HG03097 (cell line): ENCODE measurements around the gene CNTNAP1.

Experiments used
- ATAC-seq: cut with Tn5 transposase; IDR thresholded peaks from one replicate; pipeline ENCODE4 v1.9.1; 2021; ENCODE audit not compliant: unreplicated experiment, low FRiP score

CNTNAP1 gene

DNA sequence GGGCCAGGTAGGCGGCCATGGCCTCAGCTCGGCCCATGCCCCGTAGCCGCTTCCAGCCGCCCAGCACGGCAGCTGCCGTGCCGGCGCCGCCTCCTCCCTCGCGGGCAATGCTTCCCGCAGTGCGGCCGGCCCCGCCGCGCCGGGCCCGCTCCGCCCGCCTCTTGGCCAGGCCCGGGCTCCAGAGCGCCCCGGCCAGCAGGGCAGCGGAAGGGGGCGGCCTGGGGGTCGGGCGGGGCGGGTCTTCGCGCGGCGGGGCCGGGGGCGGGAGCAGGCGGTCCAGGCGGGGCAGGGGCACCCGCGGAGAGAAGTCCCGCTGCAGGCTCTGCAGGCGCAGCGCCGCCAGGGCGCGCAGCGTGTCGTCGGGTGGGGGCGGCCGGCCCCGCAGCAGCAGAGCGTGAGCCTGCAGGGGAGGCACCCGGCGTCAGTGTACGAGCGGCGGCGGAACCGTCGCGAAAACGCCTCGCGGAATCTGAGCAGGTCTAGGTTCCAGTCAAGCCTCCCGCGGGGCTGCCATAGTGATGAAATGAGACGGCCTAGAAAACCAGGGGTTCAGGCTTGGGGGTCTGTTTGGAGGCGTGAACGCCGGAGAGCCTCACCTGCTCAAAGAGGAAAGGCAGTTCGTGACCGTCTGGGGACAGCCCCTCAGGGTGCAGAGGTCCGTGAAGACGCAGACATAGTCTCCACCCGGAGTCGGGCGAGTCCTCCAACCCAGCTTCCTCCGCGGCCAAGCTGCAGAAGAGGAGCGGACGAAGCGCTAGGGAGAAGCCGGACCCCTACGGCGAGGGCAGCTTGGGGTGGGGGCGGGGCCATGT is 12.1 kb upstream of the CNTNAP1 start:
- no peak for ATAC-seq

DNA sequence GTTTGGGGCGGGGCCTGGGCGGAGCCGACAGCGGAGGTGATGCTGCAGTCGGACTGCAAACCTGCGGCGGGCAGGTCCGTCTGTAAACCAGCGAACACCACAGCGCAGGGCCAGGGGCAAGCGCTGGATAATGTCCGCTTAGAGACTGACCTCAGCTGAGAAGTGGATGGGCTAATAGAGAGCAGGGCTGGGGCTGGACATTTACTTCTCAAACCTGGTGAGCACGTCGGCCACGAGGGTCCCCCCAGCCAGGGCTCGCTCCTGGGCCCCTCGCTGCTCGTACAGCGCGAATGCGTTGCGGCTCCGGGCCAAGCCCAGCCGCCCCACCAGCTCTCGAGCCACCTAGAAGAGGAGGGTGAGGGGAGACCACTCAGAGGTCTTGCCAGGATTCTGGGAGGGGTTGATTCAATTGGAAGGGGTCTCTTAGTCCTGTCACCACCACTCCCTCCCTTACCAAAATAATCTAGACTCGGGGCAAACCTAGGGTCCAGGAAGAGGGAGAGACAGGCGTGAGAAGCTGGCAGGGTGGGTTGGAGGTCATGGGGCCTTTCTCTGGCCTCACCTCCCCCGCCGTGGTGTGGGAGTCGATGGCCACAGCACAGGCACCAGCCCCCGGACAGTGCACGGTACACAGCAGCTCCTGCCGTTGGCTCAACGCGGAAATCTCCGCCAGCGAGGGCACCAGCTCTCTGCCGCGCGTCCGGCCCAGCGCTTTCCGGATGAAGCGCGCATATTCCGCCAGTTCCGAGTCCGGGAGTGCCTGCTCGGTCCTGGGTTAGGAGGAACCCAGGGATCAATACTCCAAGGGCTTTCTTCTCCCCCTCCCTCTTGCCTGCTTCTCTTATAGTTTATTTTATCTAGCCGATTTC is 11.3 kb upstream of the CNTNAP1 start:
- ATAC-seq, result no peak

DNA sequence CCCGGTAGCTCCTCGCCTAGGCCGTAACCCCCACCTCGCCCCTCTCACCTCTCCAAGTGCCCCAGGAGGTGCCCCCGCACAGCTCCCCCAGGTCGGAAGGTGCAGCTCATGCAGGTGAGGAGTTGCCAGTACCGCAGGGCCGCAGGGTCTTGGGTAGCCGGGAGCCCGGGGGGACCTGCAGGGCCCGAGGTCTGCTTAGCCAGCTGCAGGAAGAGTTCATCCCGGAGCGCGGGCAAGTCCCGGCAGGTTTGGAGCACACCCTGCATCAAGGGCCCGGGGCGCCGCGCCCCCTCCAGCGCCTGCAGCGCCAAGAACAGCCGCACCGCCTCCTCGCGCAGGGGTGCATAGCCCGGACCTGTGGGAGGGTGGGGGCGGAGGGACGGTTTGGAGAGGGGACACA is 10.3 kb upstream of the CNTNAP1 start:
- ATAC-seq, result no peak

- ATAC-seq, result no peak
Observed at GRCh38 chr17:42673266-42673884, 9.0 kb upstream of the CNTNAP1 start.

- no peak for ATAC-seq
Observed at GRCh38 chr17:42673885-42674754, 8.2 kb upstream of the CNTNAP1 start.

GRCh38 chr17:42674755-42675347 is 7.5 kb upstream of the CNTNAP1 start:
- ATAC-seq, result no peak

GRCh38 chr17:42675348-42675964 is 6.9 kb upstream of the CNTNAP1 start:
- no peak for ATAC-seq

GRCh38 chr17:42675965-42676423 is 6.3 kb upstream of the CNTNAP1 start:
- no peak for ATAC-seq

- no peak for ATAC-seq
Observed at GRCh38 chr17:42676424-42677011, 5.8 kb upstream of the CNTNAP1 start, which contains the start of gene PLEKHH3. TSS of gene PLEKHH3 (minus strand) at chr17:42676994. CDS start at chr17:42676563, 431 bp downstream.

GRCh38 chr17:42677012-42677857 is 5.1 kb upstream of the CNTNAP1 start:
- peak; percentile 58 for ATAC-seq

GRCh38 chr17:42677921-42678781 is 4.2 kb upstream of the CNTNAP1 start:
- peak; percentile 24 for ATAC-seq

- no peak for ATAC-seq
Observed at GRCh38 chr17:42678951-42679491, 3.3 kb upstream of the CNTNAP1 start.

DNA sequence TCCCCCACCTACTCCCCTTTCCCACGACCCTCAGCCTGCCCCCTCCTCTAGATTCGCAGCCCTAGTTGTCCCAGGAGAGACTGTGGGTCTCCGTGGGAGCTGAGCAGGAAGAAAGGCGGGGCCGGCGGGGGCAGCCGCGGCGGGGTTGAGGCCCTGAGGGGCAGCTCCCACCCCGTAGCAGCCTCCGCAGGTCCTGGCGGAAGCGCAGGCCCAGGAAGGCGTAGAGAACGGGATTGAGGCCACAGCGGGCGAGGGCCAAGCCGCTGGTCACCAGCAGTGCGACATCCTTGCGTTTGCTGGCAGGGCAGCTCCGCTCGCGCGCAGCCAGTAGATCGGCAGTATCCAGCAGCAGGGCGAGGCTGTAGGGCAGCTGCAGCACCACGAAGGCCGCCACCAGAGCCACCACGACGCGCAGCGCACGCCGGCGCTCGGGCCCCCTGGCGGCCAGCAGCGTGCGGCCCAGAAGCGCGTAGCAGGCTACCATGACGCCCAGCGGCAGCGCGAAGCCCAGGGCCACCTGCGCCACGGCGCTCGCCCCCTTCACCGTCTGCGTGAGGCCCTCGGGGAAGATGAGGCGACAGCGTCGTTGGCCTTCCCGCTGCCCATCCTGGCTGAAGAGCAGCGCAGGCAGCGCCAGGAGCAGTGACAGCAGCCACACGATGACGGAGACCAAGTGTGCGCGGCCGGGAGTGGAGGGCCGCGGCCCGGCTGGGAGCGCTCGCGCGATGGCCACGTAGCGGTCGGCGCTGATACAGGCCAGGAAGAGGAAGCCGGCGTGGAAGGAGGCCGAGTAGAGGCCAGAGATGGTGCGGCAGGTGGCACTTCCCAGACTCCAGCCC is 2.6 kb upstream of the CNTNAP1 start:
- peak; percentile 29 for ATAC-seq

GRCh38 chr17:42680331-42680808 is 2.0 kb upstream of the CNTNAP1 start:
- no peak for ATAC-seq

DNA sequence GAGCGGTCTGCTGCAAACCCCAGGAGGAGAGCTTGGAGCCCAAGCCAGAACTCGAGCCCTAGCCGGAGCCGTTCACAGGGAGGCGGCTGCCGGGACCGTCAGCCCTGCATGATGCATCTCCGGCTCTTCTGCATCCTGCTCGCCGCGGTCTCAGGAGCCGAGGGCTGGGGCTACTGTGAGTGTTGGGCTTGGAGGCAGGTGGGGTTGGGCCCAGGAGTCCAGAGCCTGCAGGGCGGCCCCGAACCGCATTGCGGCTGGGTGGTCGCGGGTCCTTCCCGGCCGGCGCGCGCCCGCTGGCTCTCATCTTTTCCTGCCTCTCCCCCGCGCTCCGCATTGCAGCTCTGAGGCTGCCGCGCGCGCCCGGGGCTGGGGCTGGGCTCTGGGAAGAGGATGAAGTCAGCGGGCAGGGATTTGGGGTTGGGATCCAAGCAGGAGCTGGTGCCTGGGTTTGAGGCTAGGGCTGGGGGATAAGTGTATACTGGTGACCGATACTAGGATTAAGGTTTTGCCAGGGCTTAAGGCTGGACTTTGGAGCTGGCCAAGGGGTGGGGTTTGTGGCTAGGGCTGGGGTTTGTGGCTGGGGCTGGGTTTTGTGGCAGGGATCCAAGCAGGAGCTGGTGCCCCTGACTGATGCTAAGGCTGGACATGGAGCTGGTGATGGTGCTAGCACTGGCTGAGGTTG is 532 bp downstream of the CNTNAP1 start:
- no peak for ATAC-seq
